Neuronal stem cell (in vitro differentiated cells): ENCODE data around the gene KLB.

Experiments used
- DNase-seq: peaks from one replicate; pipeline ENCODE4 v3.0.0-alpha.2; 2013; ENCODE audit warnings: low spot score
- H2AFZ ChIP-seq: one replicate; pipeline ENCODE4 v1.6.1; 2013; ENCODE audit warnings: mild to moderate bottlenecking, low read length, inconsistent platforms
- H2AK5ac ChIP-seq: 2 replicates; pipeline ENCODE4 v1.6.1; 2013; ENCODE audit warnings: low read depth, mild to moderate bottlenecking, inconsistent platforms, low read length, moderate library complexity, mixed read lengths
- H2BK120ac ChIP-seq: 2 replicates; pipeline ENCODE4 v1.6.1; 2013; ENCODE audit warnings: low read depth, mild to moderate bottlenecking, inconsistent platforms, low read length, moderate library complexity, mixed read lengths
- H2BK12ac ChIP-seq: one replicate; pipeline ENCODE4 v1.6.1; 2013; ENCODE audit warnings: low read length, inconsistent platforms
- H2BK15ac ChIP-seq: 2 replicates; pipeline ENCODE4 v1.6.1; 2013; ENCODE audit warnings: mild to moderate bottlenecking, low read length, inconsistent platforms, mixed read lengths
- H2BK5ac ChIP-seq: one replicate; pipeline ENCODE4 v1.6.1; 2013; ENCODE audit warnings: inconsistent platforms, mild to moderate bottlenecking, low read length, moderate library complexity
- H3K14ac ChIP-seq: one replicate; pipeline ENCODE4 v1.6.1; 2013; ENCODE audit warnings: low read length, inconsistent platforms
- H3K18ac ChIP-seq: 2 replicates; pipeline ENCODE4 v1.6.1; 2013; ENCODE audit warnings: low read length, inconsistent platforms
- H3K23ac ChIP-seq: 2 replicates; pipeline ENCODE4 v1.6.1; 2013; ENCODE audit warnings: low read depth, mild to moderate bottlenecking, mixed read lengths, low read length, inconsistent platforms; ENCODE audit not compliant: poor library complexity
- H3K27ac ChIP-seq: replicated peaks from 3 replicates; pipeline ENCODE4 v1.5.1; 2013; ENCODE audit warnings: low read length, inconsistent platforms
- H3K27me3 ChIP-seq, 3 experiments: 2 replicates each; pipeline ENCODE4 v1.6.1; 2013; ENCODE audit warnings: low read length in 3 of 3, mild to moderate bottlenecking in 2 of 3, inconsistent platforms in 1 of 3, low read depth in 1 of 3, mixed read lengths in 1 of 3, moderate library complexity in 1 of 3; ENCODE audit not compliant: control insufficient read depth in 3 of 3, insufficient read depth in 3 of 3
- H3K36me3 ChIP-seq, 2 donors: replicated peaks in 1 of 2; 2 replicates each; pipeline ENCODE4 v1.6.1; 2013; ENCODE audit warnings: low read length in 2 of 2; ENCODE audit not compliant: control insufficient read depth in 2 of 2, insufficient read depth in 2 of 2
- H3K4ac ChIP-seq: 2 replicates; pipeline ENCODE4 v1.6.1; 2013; ENCODE audit warnings: inconsistent platforms, mild to moderate bottlenecking, low read length, moderate library complexity
- H3K4me1 ChIP-seq, 2 donors: 1 replicate in 1 of 2; 2 replicates in 1 of 2; pipeline ENCODE4 v1.6.1; 2013; ENCODE audit warnings: low read length in 2 of 2, low read depth in 1 of 2; ENCODE audit not compliant: control insufficient read depth in 2 of 2, insufficient read depth in 1 of 2
- H3K4me2 ChIP-seq: one replicate; pipeline ENCODE4 v1.6.1; 2013; ENCODE audit warnings: mild to moderate bottlenecking, low read length, inconsistent platforms; ENCODE audit not compliant: insufficient read depth, poor library complexity, severe bottlenecking
- H3K4me3 ChIP-seq, 2 donors: 2 replicates each; pipeline ENCODE4 v1.5.1; 2013; ENCODE audit warnings: low read length in 2 of 2, mild to moderate bottlenecking in 2 of 2, inconsistent platforms in 1 of 2, moderate library complexity in 1 of 2
- H3K79me1 ChIP-seq: one replicate; pipeline ENCODE4 v1.6.1; 2013; ENCODE audit warnings: low read depth, mild to moderate bottlenecking, inconsistent platforms, low read length, moderate library complexity
- H3K9ac ChIP-seq: one replicate; pipeline ENCODE4 v1.6.1; 2013; ENCODE audit warnings: mild to moderate bottlenecking, low read depth, low read length, inconsistent platforms; ENCODE audit not compliant: poor library complexity
- H3K9me3 ChIP-seq, 2 donors: replicated peaks in 1 of 2; 2 replicates each; pipeline versions ENCODE3 to v1.6.1; 2013; ENCODE audit warnings: low read length in 2 of 2, mild to moderate bottlenecking in 2 of 2, inconsistent platforms in 1 of 2, low read depth in 1 of 2, mixed read lengths in 1 of 2, moderate library complexity in 1 of 2; ENCODE audit not compliant: control insufficient read depth in 2 of 2, insufficient read depth in 1 of 2
- H4K8ac ChIP-seq: one replicate; pipeline ENCODE4 v1.6.1; 2013; ENCODE audit warnings: low read depth, mild to moderate bottlenecking, inconsistent platforms, low read length, moderate library complexity
- H4K91ac ChIP-seq: one replicate; pipeline ENCODE4 v1.6.1; 2013; ENCODE audit warnings: low read length, low read depth, mild to moderate bottlenecking, inconsistent platforms; ENCODE audit not compliant: poor library complexity
- WGBS, 2 donors: extraction: QIAGEN DNeasy Blood & Tissue Kit; methylation state at CpG; one replicate each; pipeline ENCODE4 v1.1.7; 2013; ENCODE audit warnings: missing lambda C conversion rate in 2 of 2, mixed read lengths in 1 of 2; ENCODE audit not compliant: insufficient read length in 2 of 2, insufficient replicate concordance in 1 of 2; ENCODE audit errors: extremely low coverage in 2 of 2; 5-methylcytosine and 5-hydroxymethylcytosine counted together

Gene KLB

GRCh38 chr4:39429476-39430334 lies 23.0 kb downstream of the KLB start:
- Histone ChIP-seq H2BK5ac (no peak overlapping the region), H3K4me3 (no peak overlapping the region), H2AK5ac (no peak overlapping the region), H3K18ac (no peak overlapping the region), H2BK120ac (no peak overlapping the region), H2AFZ (no peak overlapping the region), H3K9me3 (no peaks in the 10 kb centered on the region), H4K91ac (no peak overlapping the region), H3K23ac (no peak overlapping the region), H3K4ac (no peak overlapping the region), H3K79me1 (no peaks in the 10 kb centered on the region), H3K27ac (no peak overlapping the region), H3K14ac (no peak overlapping the region), H3K4me1 (peaks cover 0 to 3% of the 10 kb centered on the region in 2 donors), H2BK15ac (no peak overlapping the region), H3K4me2 (no peak overlapping the region), H3K36me3 (no peaks in the 10 kb centered on the region), H3K27me3 (peaks cover 0 to 3% (median 0%) of the 10 kb centered on the region in 3 experiments), H2BK12ac (no peak overlapping the region), H3K9ac (no peak overlapping the region), H4K8ac (no peak overlapping the region)
- no peak for DNase-seq
- WGBS, 2 donors = no CpG with 5 or more reads among the region's 4 CpGs

- H2BK5ac ChIP-seq = no peak overlapping the region
- H3K14ac ChIP-seq = no peak overlapping the region
- WGBS, 2 donors = no CpG with 5 or more reads among the region's 11 CpGs
- no peak overlapping the region for H3K18ac ChIP-seq
- H3K9me3 ChIP-seq = no peaks in the 10 kb centered on the region
- peaks cover 0 to 9% (median 0%) of the 10 kb centered on the region in 3 experiments for H3K27me3 ChIP-seq
- no peak overlapping the region for H2AFZ ChIP-seq
- no peaks in the 10 kb centered on the region for H3K36me3 ChIP-seq
- no peak overlapping the region for H2BK120ac ChIP-seq
- H4K8ac ChIP-seq = no peak overlapping the region
- no peak for DNase-seq
- no peak overlapping the region for H2BK12ac ChIP-seq
- H3K4me3 ChIP-seq = no peak overlapping the region
- H2BK15ac ChIP-seq = no peak overlapping the region
- H3K4me2 ChIP-seq = no peak overlapping the region
- H3K9ac ChIP-seq = no peak overlapping the region
- no peaks in the 10 kb centered on the region for H3K79me1 ChIP-seq
- peaks cover 0 to 3% of the 10 kb centered on the region in 2 donors for H3K4me1 ChIP-seq
- H4K91ac ChIP-seq = no peak overlapping the region
- no peak overlapping the region for H3K23ac ChIP-seq
- H3K27ac ChIP-seq = no peak overlapping the region
- H2AK5ac ChIP-seq = no peak overlapping the region
- H3K4ac ChIP-seq = no peak overlapping the region
These were observed 27.3 kb downstream of the KLB start for GRCh38 chr4:39433878-39434492.

GRCh38 chr4:39435659-39436563 lies 29.2 kb downstream of the KLB start:
- no CpG with 5 or more reads among the region's 7 CpGs for WGBS, 2 donors
- Histone ChIP-seq H3K27me3 (peaks cover 0 to 6% (median 0%) of the 10 kb centered on the region in 3 experiments), H3K36me3 (no peaks in the 10 kb centered on the region), H3K4me1 (no peaks in the 10 kb centered on the region), H3K18ac (no peak overlapping the region), H3K14ac (no peak overlapping the region), H2BK5ac (no peak overlapping the region), H3K9me3 (no peaks in the 10 kb centered on the region), H3K27ac (no peak overlapping the region), H2AK5ac (no peak overlapping the region), H2AFZ (no peak overlapping the region), H3K23ac (no peak overlapping the region), H4K8ac (no peak overlapping the region), H2BK12ac (no peak overlapping the region), H2BK15ac (no peak overlapping the region), H3K4ac (no peak overlapping the region), H3K9ac (no peak overlapping the region), H3K4me2 (no peak overlapping the region), H4K91ac (no peak overlapping the region), H2BK120ac (no peak overlapping the region), H3K79me1 (no peaks in the 10 kb centered on the region), H3K4me3 (no peak overlapping the region)
- no peak for DNase-seq
